Cardiac septum (tissue), 1 donor: ENCODE measurements around the gene NCKAP5L. TPM values are rescaled to one million over a fixed set of nuclear protein-coding genes. Genes with fewer than 3 reads are reported as not detected.
A peak's percentile ranks its signal among the peaks of the same experiment; 100 is the strongest.

ENCODE experiments used
- DNase-seq: peaks from one replicate; pipeline ENCODE4 v3.0.0-alpha.2; 2020; ENCODE audit warnings: low spot score
- intact Hi-C: fragments of 100-400 bp; cut with DNase I; formaldehyde crosslinking; loops from one replicate; pipeline ENCODE4 v1.14.0; 2022
- total RNA-seq: library from RNA; stranded (reverse); fragmentation: NEBNext Ultra II Directional; extraction: Animal tissue kit (Norgen Biotek cat#: 25700); gene quantifications from one replicate; pipeline ENCODE4 v1.2.1, GENCODE V29; 2021
- donor health status: DM: no; HTN: no; CAD: no.

NCKAP5L gene
- total RNA-seq, 1 donor from 2014 or later, result 26.5 TPM

GRCh38 chr12:49806877-49807276 is 21.3 kb downstream of the NCKAP5L start:
- no peak for DNase-seq
- intact Hi-C loops, result no loop called here

- intact Hi-C loops, result no loop called here
- no peak for DNase-seq
Measured at GRCh38 chr12:49806321-49806813, 21.8 kb downstream of the NCKAP5L start.

- DNase-seq, result no peak
- intact Hi-C loops, result no loop called here
Measured at GRCh38 chr12:49805409-49805808, 22.8 kb downstream of the NCKAP5L start.

- intact Hi-C loops, result no loop called here
- DNase-seq, result no peak
Measured at GRCh38 chr12:49804821-49805220, 23.4 kb downstream of the NCKAP5L start.

- DNase-seq, result no peak
- intact Hi-C loops, result no loop called here
Measured at GRCh38 chr12:49803693-49804450, 24.3 kb downstream of the NCKAP5L start.

GRCh38 chr12:49801141-49802063 is 26.8 kb downstream of the NCKAP5L start:
- intact Hi-C loops, result no loop called here

GRCh38 chr12:49800421-49801140 is 27.6 kb downstream of the NCKAP5L start:
- no peak for DNase-seq
- intact Hi-C loops, result no loop called here

More at GRCh38 chr12:49801141-49802063, 26.8 kb downstream of the NCKAP5L start:
- DNase-seq, result no peak

- intact Hi-C loops, result no loop called here
- no peak for DNase-seq
Measured at GRCh38 chr12:49798934-49799333, 29.3 kb downstream of the NCKAP5L start.

GRCh38 chr12:49798248-49798647 is 30.0 kb downstream of the NCKAP5L start:
- intact Hi-C loops, result no loop called here
- DNase-seq, result no peak

- DNase-seq, result peak; percentile 84
- intact Hi-C loops, result no loop called here
Measured at GRCh38 chr12:49797449-49797776, 30.8 kb downstream of the NCKAP5L start.

GRCh38 chr12:49796606-49797448 is 31.4 kb downstream of the NCKAP5L start:
- DNase-seq, result no peak
- intact Hi-C loops, result no loop called here

GRCh38 chr12:49796155-49796554 is 32.1 kb downstream of the NCKAP5L start:
- intact Hi-C loops, result no loop called here
- DNase-seq, result no peak

GRCh38 chr12:49795654-49796105 is 32.5 kb downstream of the NCKAP5L start:
- DNase-seq, result no peak
- intact Hi-C loops, result no loop called here

GRCh38 chr12:49794811-49795653 is 33.2 kb downstream of the NCKAP5L start:
- intact Hi-C loops, result no loop called here
- DNase-seq, result no peak

GRCh38 chr12:49794021-49794420 is 34.2 kb downstream of the NCKAP5L start:
- intact Hi-C loops, result no loop called here
- DNase-seq, result no peak

- intact Hi-C loops, result no loop called here
- DNase-seq, result no peak
Measured at GRCh38 chr12:49793620-49794019, 34.6 kb downstream of the NCKAP5L start.

- no peak for DNase-seq
- intact Hi-C loops, result no loop called here
Measured at GRCh38 chr12:49792976-49793580, 35.1 kb downstream of the NCKAP5L start.
